IMR-90 (cell line): ENCODE results near the gene PRM3. TPM values are rescaled to one million over a fixed set of nuclear protein-coding genes. Genes with fewer than 3 reads are reported as not detected.

ENCODE experiments used
- ATAC-seq: fragments of 200-7000 bp; cut with Tn5 transposase; 2 replicates; pipeline ENCODE4 v1.9.1; 2020; ENCODE audit warnings: low read depth, mild to moderate bottlenecking, moderate library complexity
- BruUV-seq: library from RNA; stranded (reverse); fragments of 400-500 nt; replicated peaks from 2 replicates; lab custom pipeline; 2021; lab: Mats Ljungman, UMichigan
- CTCF ChIA-PET: fragments of 300-600 bp; formaldehyde crosslinking; extraction: SDS; loops from one replicate; lab custom pipeline; 2021; ENCODE audit warnings: antibody characterized with exemption; lab: Yijun Ruan, JAX
- POLR2A ChIA-PET: fragments of 300-600 bp; sonication (Branson Sonifier 250); formaldehyde crosslinking; loops from one replicate; lab custom pipeline; 2022; ENCODE audit warnings: antibody characterized with exemption; ENCODE audit not compliant: unreplicated experiment; lab: Charles Lee
- DNase-seq: peaks from one replicate; pipeline ENCODE4 v3.0.0; 2013
- H2AFZ ChIP-seq: replicated peaks from 2 replicates; pipeline ENCODE3; 2013; ENCODE audit warnings: low read length, mild to moderate bottlenecking; ENCODE audit not compliant: poor library complexity
- H2AK5ac ChIP-seq: 2 replicates; pipeline ENCODE4 v1.6.1; 2013; ENCODE audit warnings: low read depth, low read length, inconsistent platforms
- H2AK9ac ChIP-seq: replicated peaks from 2 replicates; pipeline ENCODE3; 2013; ENCODE audit warnings: mild to moderate bottlenecking, low read depth, low read length, moderate library complexity; ENCODE audit not compliant: poor library complexity
- H2BK120ac ChIP-seq: 2 replicates; pipeline ENCODE4 v1.6.1; 2013; ENCODE audit warnings: low read depth, low read length, inconsistent platforms
- H2BK15ac ChIP-seq: 3 replicates; pipeline ENCODE4 v1.6.1; 2013; ENCODE audit warnings: low read depth, low read length, inconsistent platforms
- H2BK20ac ChIP-seq: 2 replicates; pipeline ENCODE4 v1.6.1; 2013; ENCODE audit warnings: low read depth, mild to moderate bottlenecking, inconsistent platforms, low read length, moderate library complexity
- H2BK5ac ChIP-seq: 2 replicates; pipeline ENCODE4 v1.6.1; 2013; ENCODE audit warnings: mild to moderate bottlenecking, low read depth, low read length, inconsistent platforms; ENCODE audit not compliant: poor library complexity, severe bottlenecking
- H3K14ac ChIP-seq: replicated peaks from 2 replicates; pipeline ENCODE4 v1.6.1; 2013; ENCODE audit warnings: low read depth, low read length, inconsistent platforms
- H3K18ac ChIP-seq: 2 replicates; pipeline ENCODE4 v1.6.1; 2013; ENCODE audit warnings: low read depth, low read length, control low read depth
- H3K23ac ChIP-seq: 2 replicates; pipeline ENCODE4 v1.6.1; 2013; ENCODE audit warnings: low read depth, low read length, inconsistent platforms
- H3K27ac ChIP-seq: 2 replicates; pipeline ENCODE4 v1.5.1; 2013; ENCODE audit warnings: mild to moderate bottlenecking, control low read depth, low read length; ENCODE audit not compliant: insufficient read depth
- H3K27me3 ChIP-seq: 2 replicates; pipeline ENCODE4 v1.6.1; 2013; ENCODE audit warnings: low read length; ENCODE audit not compliant: control insufficient read depth, insufficient read depth
- H3K36me3 ChIP-seq: 2 replicates; pipeline ENCODE4 v1.6.1; 2013; ENCODE audit warnings: low read length, mixed read lengths; ENCODE audit not compliant: control insufficient read depth, insufficient read depth
- H3K4ac ChIP-seq: 2 replicates; pipeline ENCODE4 v1.6.1; 2013; ENCODE audit warnings: low read depth, low read length, inconsistent platforms
- H3K4me1 ChIP-seq: 2 replicates; pipeline ENCODE4 v1.6.1; 2013; ENCODE audit warnings: low read length, mixed read lengths; ENCODE audit not compliant: control insufficient read depth, insufficient read depth
- H3K4me2 ChIP-seq: 2 replicates; pipeline ENCODE4 v1.6.1; 2013; ENCODE audit warnings: low read depth, mild to moderate bottlenecking, control low read depth, low read length, moderate library complexity
- H3K4me3 ChIP-seq: 2 replicates; pipeline ENCODE4 v1.5.1; 2013; ENCODE audit warnings: low read depth, mild to moderate bottlenecking, control low read depth, low read length, moderate library complexity; ENCODE audit not compliant: insufficient read depth
- H3K56ac ChIP-seq: 2 replicates; pipeline ENCODE4 v1.6.1; 2013; ENCODE audit warnings: low read length, inconsistent platforms; ENCODE audit not compliant: insufficient read depth; ENCODE audit errors: extremely low read depth
- H3K79me1 ChIP-seq, 2 experiments: 2 replicates each; pipeline ENCODE4 v1.6.1; 2013; ENCODE audit warnings: low read length in 2 of 2, inconsistent platforms in 1 of 2, low read depth in 1 of 2
- H3K9ac ChIP-seq: 2 replicates; pipeline ENCODE4 v1.6.1; 2013; ENCODE audit warnings: low read depth, low read length, control low read depth
- H3K9me1 ChIP-seq: 2 replicates; pipeline ENCODE4 v1.6.1; 2013; ENCODE audit warnings: low read length, inconsistent platforms; ENCODE audit not compliant: insufficient read depth
- H3K9me3 ChIP-seq: 2 replicates; pipeline ENCODE4 v1.6.1; 2013; ENCODE audit warnings: low read length; ENCODE audit not compliant: control insufficient read depth, insufficient read depth
- H4K20me1 ChIP-seq: 2 replicates; pipeline ENCODE4 v1.6.1; 2013; ENCODE audit warnings: low read length, inconsistent platforms; ENCODE audit not compliant: insufficient read depth
- H4K5ac ChIP-seq: 2 replicates; pipeline ENCODE4 v1.6.1; 2013; ENCODE audit warnings: mild to moderate bottlenecking, low read depth, low read length, control low read depth
- H4K8ac ChIP-seq, 2 experiments: 2 replicates each; pipeline ENCODE4 v1.6.1; 2013; ENCODE audit warnings: low read depth in 2 of 2, low read length in 2 of 2, control low read depth in 1 of 2, inconsistent platforms in 1 of 2
- H4K91ac ChIP-seq: 2 replicates; pipeline ENCODE4 v1.6.1; 2013; ENCODE audit warnings: low read depth, low read length, inconsistent platforms; ENCODE audit not compliant: insufficient read depth
- CTCF ChIP-seq: conservative IDR thresholded peaks from 2 replicates; pipeline ENCODE4 v1.5.1; 2012; ENCODE audit warnings: mild to moderate bottlenecking, low read depth, low read length, improper control_type of control experiment
- FOS ChIP-seq: fragments of 150-350 bp; IDR thresholded peaks from 2 replicates; pipeline ENCODE4 v1.6.1; 2016; ENCODE audit warnings: low read depth, low read length
- POLR2A ChIP-seq: IDR thresholded peaks from 2 replicates; pipeline ENCODE4 v1.6.1; 2012; ENCODE audit warnings: mild to moderate bottlenecking, low read depth, low read length
- RFX5 ChIP-seq: IDR thresholded peaks from 2 replicates; pipeline ENCODE4 v1.8.0; 2012; ENCODE audit warnings: low read depth, mild to moderate bottlenecking, low read length, moderate library complexity
- WGBS, 2 experiments: methylation state at CpG; one replicate each; pipeline versions ENCODE4 v1.1.5 to v1.1.7; 2013; ENCODE audit warnings: missing lambda C conversion rate in 2 of 2; ENCODE audit not compliant: insufficient read length in 1 of 2; ENCODE audit errors: extremely low coverage in 2 of 2; 5-methylcytosine and 5-hydroxymethylcytosine counted together
- dilution Hi-C: fragments of 300-500 bp; cut with HindIII; formaldehyde crosslinking; loops from one replicate; pipeline ENCODE4 v1.14.3; 2018; ENCODE audit warnings: low sequenced_read_pairs; ENCODE audit not compliant: unreplicated experiment
- in situ Hi-C: fragments of 300-500 bp; cut with MboI; formaldehyde crosslinking; loops from 3 replicates; pipeline ENCODE4 v1.14.3; 2019; ENCODE audit warnings: low sequenced_read_pairs, inconsistent platforms, mixed read lengths
- intact Hi-C: fragments of 100-400 bp; cut with micrococcal nuclease; formaldehyde crosslinking; loops from 2 replicates; pipeline ENCODE4 v1.10.0; 2022
- polyA plus RNA-seq, 3 experiments: library from polyadenylated mRNA; depleted of rRNA; stranded (reverse); fragments of >200 nt; gene quantifications; 2 replicates each; pipeline ENCODE4 v1.2.3, GENCODE V29; 2012; ENCODE audit warnings: low replicate concordance in 1 of 3
- total RNA-seq: library from RNA; depleted of rRNA; stranded (reverse); fragments of >200 nt; gene quantifications from 2 replicates; pipeline ENCODE4 v1.2.3, GENCODE V29; 2012
- TF ChIP-seq, protein P1 (sequence below): fragments of 150-350 bp; IDR thresholded peaks from 2 replicates; pipeline ENCODE4 v1.6.1; 2017; ENCODE audit warnings: mild to moderate bottlenecking, antibody characterized with exemption, low read length, low read depth
- TF ChIP-seq, protein P2 (sequence below): fragments of 150-350 bp; IDR thresholded peaks from 2 replicates; pipeline ENCODE4 v1.6.1; 2016; ENCODE audit warnings: low read depth, mild to moderate bottlenecking, low read length, moderate library complexity, borderline replicate concordance

PRM3 gene
- total and polyA plus RNA-seq, 2 of the 4 experiments (the other 2 are of a cell fraction): not detected

GRCh38 chr16:11231367-11231970 lies 42.0 kb downstream of the PRM3 start:
- Histone ChIP-seq H3K4ac (no peak overlapping the region), H3K4me3 (no peak overlapping the region), H3K79me1 (no peaks in the 10 kb centered on the region), H3K56ac (no peak overlapping the region), H3K36me3 (no peaks in the 10 kb centered on the region), H3K27ac (no peak overlapping the region), H2AFZ (peak overlapping the region; percentile 51), H2BK120ac (no peak overlapping the region), H4K91ac (no peak overlapping the region), H4K8ac (no peak overlapping the region), H3K14ac (no peak overlapping the region), H3K4me2 (no peak overlapping the region), H3K9me3 (no peaks in the 10 kb centered on the region), H2BK5ac (no peak overlapping the region), H3K23ac (no peak overlapping the region), H3K18ac (no peak overlapping the region), H3K9me1 (no peaks in the 10 kb centered on the region; the same call in 1 of the 2 replicates), H4K20me1 (no peaks in the 10 kb centered on the region), H2BK15ac (no peak overlapping the region), H2AK9ac (no peak overlapping the region), H4K5ac (no peak overlapping the region), H3K4me1 (peaks cover 2% of the 10 kb centered on the region; the same call in 1 of the 2 replicates), H3K9ac (no peak overlapping the region), H2AK5ac (no peak overlapping the region), H2BK20ac (no peak overlapping the region), H3K27me3 (no peaks in the 10 kb centered on the region; the same call in 1 of the 2 replicates)
- ChIA-PET CTCF (no interaction called here), POLR2A (no interaction called here)
- WGBS, 2 experiments: 93% methylated on average over 2 of the region's 10 CpGs; no CpG with 5 or more reads in 1 of the 2 experiments
- no peak for ATAC-seq
- no peak for DNase-seq
- dilution Hi-C loops: no loop called here
- BruUV-seq: no TSS peak
- intact Hi-C loops: no loop called here
- in situ Hi-C loops: no loop called here
- no peak for TF ChIP-seq RFX5
- TF ChIP-seq, protein P1, sequence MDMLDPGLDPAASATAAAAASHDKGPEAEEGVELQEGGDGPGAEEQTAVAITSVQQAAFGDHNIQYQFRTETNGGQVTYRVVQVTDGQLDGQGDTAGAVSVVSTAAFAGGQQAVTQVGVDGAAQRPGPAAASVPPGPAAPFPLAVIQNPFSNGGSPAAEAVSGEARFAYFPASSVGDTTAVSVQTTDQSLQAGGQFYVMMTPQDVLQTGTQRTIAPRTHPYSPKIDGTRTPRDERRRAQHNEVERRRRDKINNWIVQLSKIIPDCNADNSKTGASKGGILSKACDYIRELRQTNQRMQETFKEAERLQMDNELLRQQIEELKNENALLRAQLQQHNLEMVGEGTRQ: no peak
- TF ChIP-seq FOS: no peak
- TF ChIP-seq CTCF: no peak
- no peak for TF ChIP-seq POLR2A
- TF ChIP-seq, protein P2, sequence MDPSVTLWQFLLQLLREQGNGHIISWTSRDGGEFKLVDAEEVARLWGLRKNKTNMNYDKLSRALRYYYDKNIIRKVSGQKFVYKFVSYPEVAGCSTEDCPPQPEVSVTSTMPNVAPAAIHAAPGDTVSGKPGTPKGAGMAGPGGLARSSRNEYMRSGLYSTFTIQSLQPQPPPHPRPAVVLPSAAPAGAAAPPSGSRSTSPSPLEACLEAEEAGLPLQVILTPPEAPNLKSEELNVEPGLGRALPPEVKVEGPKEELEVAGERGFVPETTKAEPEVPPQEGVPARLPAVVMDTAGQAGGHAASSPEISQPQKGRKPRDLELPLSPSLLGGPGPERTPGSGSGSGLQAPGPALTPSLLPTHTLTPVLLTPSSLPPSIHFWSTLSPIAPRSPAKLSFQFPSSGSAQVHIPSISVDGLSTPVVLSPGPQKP: no peak
